Omental fat pad (tissue), 4 donors: ENCODE measurements around the gene MAP3K5. TPM values are rescaled to one million over a fixed set of nuclear protein-coding genes. Genes with fewer than 3 reads are reported as not detected.
"Not testable (repeated sequence)": the region's sequence is repeated elsewhere in the genome, so short reads cannot be mapped to it uniquely, and the experiment has no call there.

Source experiments
- ATAC-seq: fragments of 150-250 bp; one replicate; pipeline ENCODE4 v1.9.1; 2016; ENCODE audit warnings: mild to moderate bottlenecking, moderate library complexity; ENCODE audit not compliant: low FRiP score
- DNase-seq: peaks from one replicate; pipeline ENCODE4 v3.0.0-alpha.2; 2019; ENCODE audit warnings: low spot score
- CTCF ChIP-seq, 3 donors: fragments of 450-650 bp; IDR thresholded peaks; one replicate each; pipeline ENCODE4 v1.5.1; 2016 to 2017; ENCODE audit warnings: antibody characterized with exemption in 3 of 3, mild to moderate bottlenecking in 3 of 3, moderate library complexity in 2 of 3
- total RNA-seq, 4 donors: library from RNA; depleted of rRNA; stranded (reverse); fragments of >200 nt; gene quantifications; one replicate each; pipeline ENCODE4 v1.1.0, GENCODE V29; 2016

Gene MAP3K5
- total RNA-seq, 4 donors from 2014 or later = 31.4 to 53.0 (median 47.2) TPM

DNA sequence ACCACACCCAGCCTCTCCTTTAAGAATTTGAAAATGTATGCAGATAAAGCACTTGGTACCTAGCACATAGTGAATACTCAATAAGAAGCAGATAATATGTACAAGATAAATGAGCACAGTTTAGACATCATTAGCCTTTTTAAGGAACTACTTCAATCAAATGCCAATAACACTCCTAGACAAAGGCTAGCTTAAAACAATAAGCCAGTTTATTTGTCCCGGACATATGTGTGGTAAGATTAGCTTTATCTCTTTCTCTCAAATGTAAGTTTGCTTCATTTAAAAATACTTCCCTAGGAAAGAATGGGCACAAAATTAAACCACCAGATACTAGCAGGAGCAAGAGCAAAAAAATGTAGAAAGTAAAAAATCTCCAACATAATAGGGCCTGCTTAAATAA is 73.8 kb downstream of the MAP3K5 start:
- TF ChIP-seq CTCF (IDR thresholded peaks at IDR 0.05) = no peak
- no peak for DNase-seq
- no peak for ATAC-seq

DNA sequence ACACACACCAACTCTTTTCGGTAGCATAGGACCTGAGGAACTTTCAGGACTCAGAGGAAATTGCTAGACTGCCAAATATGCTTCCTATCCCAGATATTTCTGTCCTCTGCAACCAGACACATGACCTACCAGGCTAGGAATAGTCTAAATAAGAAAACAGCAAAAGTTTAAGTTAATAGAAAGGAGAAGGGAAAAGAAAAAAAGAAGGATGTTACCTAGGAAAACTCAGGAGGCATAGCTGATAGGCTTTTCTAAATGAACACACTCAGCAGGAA is 74.6 kb downstream of the MAP3K5 start:
- ATAC-seq = no peak
- no peak for DNase-seq

DNA sequence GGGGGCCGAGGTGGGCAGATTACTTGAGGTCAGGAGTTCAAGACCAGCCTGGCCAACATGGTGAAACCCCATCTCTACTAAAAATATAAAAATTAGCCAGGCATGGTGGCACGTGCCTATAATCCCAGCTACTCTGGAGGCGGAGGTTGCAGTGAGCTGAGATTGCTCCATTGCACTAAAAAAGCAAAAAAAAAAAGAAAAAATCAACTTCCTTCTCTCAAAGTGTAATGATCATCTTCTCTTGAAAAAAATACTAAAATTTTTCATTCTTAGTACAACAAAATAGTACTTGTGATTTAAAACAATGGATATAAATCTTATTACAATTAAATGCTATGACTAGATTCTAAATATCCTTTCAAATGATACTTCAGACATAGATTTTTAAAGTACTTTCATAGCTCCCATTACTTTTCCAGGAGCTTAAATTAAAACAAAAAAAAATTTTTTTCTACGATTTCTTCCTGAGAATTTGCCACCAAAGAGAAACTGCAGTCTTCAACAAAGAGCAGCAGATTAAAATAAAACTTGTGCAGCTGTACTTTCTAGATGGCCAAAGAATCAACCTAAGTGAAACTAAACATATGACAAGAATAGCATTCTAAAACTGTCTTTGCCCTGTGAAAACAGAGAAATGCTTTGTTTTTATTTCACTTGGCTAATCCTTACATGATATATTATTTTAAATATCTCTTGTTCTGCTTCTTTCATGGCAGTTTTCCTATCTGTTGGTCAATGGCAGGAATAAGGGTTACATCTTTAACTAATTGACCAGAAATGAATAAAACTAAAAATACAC is 75.2 kb downstream of the MAP3K5 start:
- ATAC-seq (no peak), DNase-seq (no peak)
- no peak for TF ChIP-seq CTCF (IDR thresholded peaks at IDR 0.05)

More for the DNA sequence above, 74.6 kb downstream of the MAP3K5 start:
- no peak for TF ChIP-seq CTCF (IDR thresholded peaks at IDR 0.05)

DNA sequence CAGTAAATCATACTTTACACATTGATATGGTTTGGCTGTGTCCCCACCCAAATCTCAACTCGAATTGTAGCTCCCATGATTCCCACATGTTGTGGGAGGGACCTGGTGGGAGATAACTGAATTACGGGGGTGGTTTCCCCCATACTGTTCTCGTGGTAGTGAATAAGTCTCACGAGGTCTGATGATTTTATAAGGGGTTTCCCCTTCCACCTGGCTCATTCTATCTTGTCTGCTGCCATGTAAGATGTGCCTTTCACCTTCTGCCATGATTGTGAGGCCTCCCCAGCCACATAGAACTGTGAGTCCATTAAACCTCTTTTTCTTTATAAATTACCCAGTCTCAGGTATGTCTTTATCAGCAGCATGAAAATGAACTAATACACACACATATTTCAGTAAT is 79.6 kb downstream of the MAP3K5 start:
- ATAC-seq, DNase-seq: not testable (repeated sequence)

DNA sequence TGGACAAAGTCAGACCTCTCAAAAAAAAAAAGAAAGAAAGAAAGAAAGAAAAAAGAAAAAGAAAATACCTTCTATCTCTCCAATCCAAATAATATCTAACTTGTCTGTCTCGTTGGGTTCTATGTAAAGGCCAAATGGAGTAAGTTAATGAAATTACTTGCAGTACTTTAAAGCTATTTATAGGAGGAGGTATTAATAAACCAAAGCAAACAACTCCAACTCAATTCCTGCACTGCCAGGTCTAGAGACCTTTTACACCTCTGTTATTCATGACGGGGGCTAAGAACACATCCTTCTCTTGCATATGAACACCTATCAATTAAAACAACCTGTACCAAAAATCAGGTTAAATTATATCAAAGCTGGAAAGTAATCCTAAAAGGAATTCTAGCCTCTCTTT is 80.6 kb downstream of the MAP3K5 start:
- no peak for DNase-seq
- no peak for TF ChIP-seq CTCF (IDR thresholded peaks at IDR 0.05)
- ATAC-seq = no peak

GRCh38 chr6:136710877-136711552 is 81.3 kb downstream of the MAP3K5 start:
- no peak for TF ChIP-seq CTCF (IDR thresholded peaks at IDR 0.05)
- ATAC-seq = no peak
- no peak for DNase-seq

GRCh38 chr6:136709429-136709828 is 82.8 kb downstream of the MAP3K5 start:
- ATAC-seq (no peak), DNase-seq (no peak)
- TF ChIP-seq CTCF (IDR thresholded peaks at IDR 0.05) = no peak
